Psoas muscle (tissue), 8 donors: ENCODE results near the gene SOHLH1. TPM values are rescaled to one million over a fixed set of nuclear protein-coding genes. Genes with fewer than 3 reads are reported as not detected.

ENCODE experiments used
- ATAC-seq, 4 donors: fragments of 200-7000 bp; cut with Tn5 transposase; one replicate each; pipeline ENCODE4 v1.9.1; 2020; ENCODE audit warnings: moderate library complexity in 3 of 4, mild to moderate bottlenecking in 2 of 4
- DNase-seq, 2 donors: peaks; one replicate each; pipeline ENCODE4 v3.0.0-alpha.2; 2020
- H3K27ac ChIP-seq: fragments of 200-600 bp; one replicate; pipeline ENCODE4 v1.8.0; 2022
- H3K27me3 ChIP-seq, 3 donors: fragments of 200-600 bp in 1 of 3; one replicate each; pipeline versions ENCODE4 v1.6.1 to v1.8.0; 2013 to 2022; ENCODE audit warnings: low read length in 2 of 3, mild to moderate bottlenecking in 2 of 3, moderate library complexity in 1 of 3; ENCODE audit not compliant: insufficient read depth in 3 of 3
- H3K36me3 ChIP-seq, 2 donors: fragments of 200-600 bp in 1 of 2; one replicate each; pipeline versions ENCODE4 v1.6.1 to v1.8.0; 2013 to 2022; ENCODE audit warnings: low read depth in 1 of 2, mild to moderate bottlenecking in 1 of 2, moderate library complexity in 1 of 2; ENCODE audit not compliant: insufficient read depth in 1 of 2
- H3K4me1 ChIP-seq: fragments of 200-600 bp; one replicate; pipeline ENCODE4 v1.8.0; 2022
- H3K4me3 ChIP-seq: fragments of 200-600 bp; one replicate; pipeline ENCODE4 v1.8.0; 2022; ENCODE audit warnings: mild to moderate bottlenecking
- H3K9me3 ChIP-seq: fragments of 200-600 bp; one replicate; pipeline ENCODE4 v1.8.0; 2022
- CTCF ChIP-seq: fragments of 200-600 bp; IDR thresholded peaks from one replicate; pipeline ENCODE4 v1.8.0; 2022; ENCODE audit warnings: antibody characterized with exemption
- WGBS, 3 donors: extraction: QIAGEN DNeasy Blood & Tissue Kit; methylation state at CpG; one replicate each; pipeline versions ENCODE4 v1.1.6 to v1.1.7; 2013; 5-methylcytosine and 5-hydroxymethylcytosine counted together
- intact Hi-C, 2 donors: fragments of 100-400 bp; cut with DNase I; formaldehyde crosslinking; loops; one replicate each; pipeline versions ENCODE4 v1.11.0 to v1.14.2; 2022
- polyA plus RNA-seq, 3 donors: library from polyadenylated mRNA; stranded (reverse); fragments of 200-250 nt; gene quantifications; one replicate each; pipeline ENCODE4 v1.2.3, GENCODE V29; 2013
- total RNA-seq, 4 donors: library from RNA; stranded (reverse); fragmentation: NEBNext Ultra II Directional in 2 of 4; extraction: Animal tissue kit (Norgen Biotek cat#: 25700) in 2 of 4; gene quantifications; one replicate each; pipeline versions ENCODE4 v1.2.1 to v1.2.4, GENCODE V29; 2021 to 2023
- donor health status: healthy with polysubstance abuse.
- donor health status: DM: no; HTN: no; CAD: no; lungs with moderate emphysema.
- donor health status: Bipolar disorder and iron deficiency.
- donor health status: healthy.
- donor health status: DM: yes; HTN: yes; CAD: no.
- donor health status: DM: no; HTN: no; CAD: no.
- donor health status: DM: no; HTN: no; CAD: no.
- donor health status: DM: yes; HTN: yes; CAD: no.

SOHLH1 gene
- total and polyA plus RNA-seq, 7 donors = not detected

- intact Hi-C loops = no loop called here
- no peak for TF ChIP-seq CTCF
Observed at GRCh38 chr9:135741276-135742219, 42.3 kb upstream of the SOHLH1 start.

GRCh38 chr9:135739271-135740220, 40.3 kb upstream of the SOHLH1 start:
- intact Hi-C loops = no loop called here
- no peak overlapping the region for H3K4me3 ChIP-seq
- no peaks in the 10 kb centered on the region for H3K36me3 ChIP-seq
- WGBS, 3 donors = 83 to 86% (median 83%) methylated on average over 26 to 28 of the region's 28 CpGs
- TF ChIP-seq CTCF = no peak
- H3K4me1 ChIP-seq = peaks cover 7% of the 10 kb centered on the region
- ATAC-seq (no peak), DNase-seq (no peak)
- no peaks in the 10 kb centered on the region for H3K9me3 ChIP-seq
- H3K27me3 ChIP-seq = peaks cover 0 to 19% (median 2%) of the 10 kb centered on the region in 3 donors
- H3K27ac ChIP-seq = no peak overlapping the region

More at GRCh38 chr9:135741276-135742219, 42.3 kb upstream of the SOHLH1 start:
- 52 to 58% (median 52%) methylated on average over 22 to 24 of the region's 24 CpGs for WGBS, 3 donors
- H3K9me3 ChIP-seq = no peaks in the 10 kb centered on the region
- no peak overlapping the region for H3K4me3 ChIP-seq
- H3K4me1 ChIP-seq = peaks cover 16% of the 10 kb centered on the region
- no peaks in the 10 kb centered on the region for H3K36me3 ChIP-seq
- H3K27me3 ChIP-seq = peaks cover 0 to 7% (median 2%) of the 10 kb centered on the region in 3 donors
- no peak for DNase-seq
- peak overlapping the region; percentile 19 for H3K27ac ChIP-seq
- ATAC-seq = peak in 1 of 4 donors; percentile 31

GRCh38 chr9:135737840-135738521, 38.7 kb upstream of the SOHLH1 start:
- 81 to 87% (median 81%) methylated on average over 13 to 16 of the region's 16 CpGs for WGBS, 3 donors
- Histone ChIP-seq H3K4me3 (no peak overlapping the region), H3K27ac (no peak overlapping the region), H3K27me3 (peaks cover 0 to 23% (median 5%) of the 10 kb centered on the region in 3 donors), H3K9me3 (no peaks in the 10 kb centered on the region), H3K4me1 (no peaks in the 10 kb centered on the region), H3K36me3 (no peaks in the 10 kb centered on the region)
- ATAC-seq = no peak
- intact Hi-C loops = no loop called here
- no peak for DNase-seq
- TF ChIP-seq CTCF = no peak

- H3K9me3 ChIP-seq = no peaks in the 10 kb centered on the region
- no peak overlapping the region for H3K4me3 ChIP-seq
- intact Hi-C loops = no loop called here
- no peaks in the 10 kb centered on the region for H3K4me1 ChIP-seq
- H3K36me3 ChIP-seq = no peaks in the 10 kb centered on the region
- H3K27me3 ChIP-seq = peaks cover 0 to 23% (median 5%) of the 10 kb centered on the region in 3 donors
- no peak for TF ChIP-seq CTCF
- DNase-seq (no peak), ATAC-seq (no peak)
- WGBS, 3 donors = 77 to 78% (median 77%) methylated on average over 21 to 23 of the region's 23 CpGs
- no peak overlapping the region for H3K27ac ChIP-seq
Observed at GRCh38 chr9:135736979-135737839, 37.9 kb upstream of the SOHLH1 start.
